ENCODE data around the gene SH2D6.
"Not testable (repeated sequence)": the region's sequence is repeated elsewhere in the genome, so short reads cannot be mapped to it uniquely, and the experiment has no call there.

The SH2D6 gene

DNA sequence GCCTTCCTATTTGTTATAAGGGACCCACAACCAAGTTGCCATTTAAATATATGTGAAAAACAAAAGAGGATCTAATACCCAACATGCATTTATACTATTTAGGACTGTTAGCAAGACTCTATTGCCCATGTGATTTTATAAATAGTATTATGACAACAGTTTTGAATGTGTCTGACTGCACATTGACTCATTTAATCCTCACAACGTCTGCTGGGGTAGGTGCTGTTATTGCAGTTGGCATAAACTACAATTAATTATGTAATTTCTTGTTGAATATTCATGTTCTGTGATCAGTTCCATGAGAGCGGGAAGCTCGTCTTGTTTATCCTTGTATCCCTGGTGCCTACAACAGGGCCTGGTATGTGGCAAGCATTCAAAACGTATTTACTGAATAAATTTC, 53.7 kb downstream of the SH2D6 start:
- no peak for DNase-seq

- no peak for DNase-seq
These were observed 57.4 kb downstream of the SH2D6 start for GRCh38 chr2:85475799-85476490.

- DNase-seq = no peak
These were observed 58.1 kb downstream of the SH2D6 start for GRCh38 chr2:85476624-85477023.

GRCh38 chr2:85477884-85478283, 59.4 kb downstream of the SH2D6 start:
- no peak for DNase-seq

GRCh38 chr2:85481818-85482777, 63.6 kb downstream of the SH2D6 start:
- no peak for DNase-seq

- not testable (repeated sequence) for DNase-seq
These were observed 66.1 kb downstream of the SH2D6 start for GRCh38 chr2:85484615-85485014.

GRCh38 chr2:85485815-85486214, 67.3 kb downstream of the SH2D6 start:
- no peak for DNase-seq
